ENCODE results near the gene SPON2. TPM values are rescaled to one million over a fixed set of nuclear protein-coding genes. Genes with fewer than 3 reads are reported as not detected.

SPON2 gene
- polyA plus RNA-seq, 3 donors from 2014 or later, result 603 to 1,685 (median 1,079) TPM

DNA sequence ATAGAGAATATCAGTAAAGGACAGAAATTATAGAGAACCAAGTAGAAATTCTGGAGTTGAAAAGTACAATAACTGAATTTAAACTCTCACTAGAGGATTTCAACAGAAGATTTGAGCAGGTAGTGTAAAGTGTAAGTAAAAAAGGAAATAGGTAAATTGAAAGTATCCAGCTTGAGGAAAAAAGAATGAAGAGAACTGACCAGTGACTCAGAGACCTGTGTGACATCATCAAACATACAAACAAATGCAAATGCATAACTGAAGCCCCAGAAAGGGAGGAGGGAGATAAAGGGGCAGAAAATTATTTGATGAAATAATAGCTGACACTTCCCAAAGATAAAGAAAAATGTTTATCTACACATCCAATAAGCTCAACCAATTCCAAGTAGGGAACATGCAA is 8.3 kb upstream of the SPON2 start:
- peaks cover 18 to 35% (median 29%) of the 10 kb centered on the region in 3 donors for H3K36me3 Mint-ChIP-seq
- H3K27me3 Mint-ChIP-seq (ENCODE audit: low read depth in 3 of 3), result peaks cover 14 to 19% (median 16%) of the 10 kb centered on the region in 3 donors
- peaks cover 7 to 24% (median 18%) of the 10 kb centered on the region in 6 donors for H3K9me3 Mint-ChIP-seq
- peak overlapping the region in 4 of 5 donors; percentile 16 to 61 (median 52) for H3K4me3 Mint-ChIP-seq
- peaks cover 92 to 97% of the 10 kb centered on the region in 2 donors for H3K4me1 Mint-ChIP-seq
- DNase-seq, result no peak
- peak overlapping the region in 4 of 6 donors; percentile 61 to 85 (median 66) for H3K27ac Mint-ChIP-seq

DNA sequence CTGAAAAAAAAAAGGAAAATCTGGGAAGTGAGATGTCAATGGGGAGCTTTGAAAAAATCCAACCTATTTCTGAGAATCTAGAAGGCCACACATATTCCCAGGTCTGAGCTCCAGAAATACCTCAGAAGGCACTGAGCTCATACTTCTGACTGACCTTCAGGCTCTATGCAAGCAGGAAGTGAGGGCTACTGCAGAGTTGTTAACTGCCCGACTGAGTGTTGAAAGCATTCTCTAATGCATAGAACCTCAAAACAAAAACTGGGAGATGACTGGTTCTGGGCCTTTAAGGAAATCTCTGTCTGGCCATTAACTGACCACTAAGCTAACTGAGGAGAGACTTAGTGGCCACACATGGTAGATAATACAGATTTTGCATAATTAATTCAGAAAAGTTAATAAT is 7.6 kb upstream of the SPON2 start:
- Mint-ChIP-seq H3K27me3 (ENCODE audit: low read depth in 3 of 3) (peaks cover 14 to 19% (median 16%) of the 10 kb centered on the region in 3 donors), H3K27ac (peak overlapping the region in 4 of 6 donors; percentile 38 to 85 (median 62)), H3K4me1 (peaks cover 93 to 94% of the 10 kb centered on the region in 2 donors), H3K4me3 (peak overlapping the region; percentile 33 to 69 (median 53)), H3K36me3 (peaks cover 18 to 35% (median 29%) of the 10 kb centered on the region in 3 donors), H3K9me3 (peaks cover 7 to 24% (median 18%) of the 10 kb centered on the region in 6 donors)
- no peak for DNase-seq

DNA sequence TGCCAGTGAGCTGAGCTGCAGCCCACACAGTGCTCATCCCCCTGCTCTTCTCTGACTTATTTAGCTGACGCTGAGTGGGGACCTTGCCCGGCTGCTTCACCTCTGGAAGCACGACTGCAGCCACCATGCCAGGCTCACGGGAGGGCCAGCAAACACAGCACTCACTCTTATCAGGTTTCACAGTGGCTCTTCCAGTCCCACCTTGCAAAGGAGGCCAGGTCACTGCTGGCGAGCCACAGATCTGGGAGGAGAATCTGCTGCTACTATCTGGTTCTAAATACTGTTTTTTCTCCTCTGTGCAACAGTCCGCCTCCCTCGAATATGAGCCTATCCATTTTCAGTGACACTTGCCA is 6.7 kb upstream of the SPON2 start:
- Mint-ChIP-seq H3K4me1 (peaks cover 90% of the 10 kb centered on the region in 2 donors), H3K27ac (peak overlapping the region; percentile 22 to 86 (median 83)), H3K9me3 (peaks cover 7 to 24% (median 18%) of the 10 kb centered on the region in 6 donors), H3K4me3 (peak overlapping the region; percentile 24 to 63 (median 58)), H3K36me3 (peaks cover 18 to 35% (median 29%) of the 10 kb centered on the region in 3 donors), H3K27me3 (ENCODE audit: low read depth in 3 of 3) (peaks cover 16 to 18% (median 16%) of the 10 kb centered on the region in 3 donors)
- no peak for DNase-seq

GRCh38 chr4:1178300-1179088 is 6.1 kb upstream of the SPON2 start:
- Mint-ChIP-seq H3K4me1 (peaks cover 90% of the 10 kb centered on the region in 2 donors), H3K27me3 (ENCODE audit: low read depth in 3 of 3) (peaks cover 18 to 22% (median 22%) of the 10 kb centered on the region in 3 donors), H3K36me3 (peaks cover 18 to 35% (median 29%) of the 10 kb centered on the region in 3 donors), H3K27ac (peak overlapping the region; percentile 55 to 86 (median 84)), H3K9me3 (peaks cover 7 to 24% (median 18%) of the 10 kb centered on the region in 6 donors), H3K4me3 (peak overlapping the region; percentile 45 to 63 (median 57))
- no peak for DNase-seq

- peak overlapping the region; percentile 79 to 96 (median 87) for H3K27ac Mint-ChIP-seq
- peak; percentile 95 to 97 (median 95) for DNase-seq
- H3K36me3 Mint-ChIP-seq, result peaks cover 18 to 32% (median 27%) of the 10 kb centered on the region in 3 donors
- H3K27me3 Mint-ChIP-seq (ENCODE audit: low read depth in 3 of 3), result peaks cover 22 to 30% (median 24%) of the 10 kb centered on the region in 3 donors
- H3K4me3 Mint-ChIP-seq, result peak overlapping the region; percentile 38 to 88 (median 78)
- H3K4me1 Mint-ChIP-seq, result peaks cover 86% of the 10 kb centered on the region in 2 donors
- H3K9me3 Mint-ChIP-seq, result peaks cover 7 to 24% (median 18%) of the 10 kb centered on the region in 6 donors
Measured at GRCh38 chr4:1177274-1178141, 5.1 kb upstream of the SPON2 start.

GRCh38 chr4:1176398-1177273 is 4.3 kb upstream of the SPON2 start:
- Mint-ChIP-seq H3K36me3 (peaks cover 18 to 23% (median 19%) of the 10 kb centered on the region in 3 donors), H3K4me3 (peak overlapping the region; percentile 38 to 88 (median 78)), H3K27ac (peak overlapping the region; percentile 79 to 96 (median 87)), H3K9me3 (peaks cover 7 to 19% (median 15%) of the 10 kb centered on the region in 6 donors), H3K4me1 (peaks cover 77 to 78% of the 10 kb centered on the region in 2 donors), H3K27me3 (ENCODE audit: low read depth in 3 of 3) (peaks cover 23 to 38% (median 33%) of the 10 kb centered on the region in 3 donors)
- no peak for DNase-seq

DNA sequence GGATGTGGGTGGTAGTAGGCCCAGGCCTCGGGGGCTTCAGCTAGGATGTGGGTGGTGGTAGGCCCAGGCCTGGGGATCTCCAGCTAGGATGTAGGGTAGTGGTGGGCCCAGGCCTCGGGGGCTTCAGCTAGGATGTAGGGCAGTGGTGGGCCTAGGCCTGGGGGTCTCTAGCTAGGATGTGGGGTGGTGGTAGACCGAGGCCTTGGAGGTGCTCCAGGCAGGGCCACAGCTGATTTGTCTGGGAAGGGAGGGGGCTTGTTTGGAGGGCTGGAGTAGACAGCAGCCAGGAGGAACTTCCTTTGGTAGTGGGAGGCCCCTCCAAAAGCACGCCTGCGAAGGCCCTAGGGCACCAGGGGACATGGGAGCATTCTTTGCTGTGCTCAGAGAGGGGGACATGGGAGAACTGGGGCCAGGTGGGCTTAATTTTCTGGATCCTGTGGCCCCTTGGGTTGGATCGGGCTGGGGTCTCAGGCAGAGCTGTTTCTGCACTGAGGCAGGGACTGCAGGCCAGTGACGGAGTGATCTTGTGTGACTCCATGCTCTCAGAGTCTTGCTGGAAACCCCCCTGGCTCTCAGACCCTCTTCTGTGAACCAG is 3.3 kb upstream of the SPON2 start:
- peak overlapping the region in 5 of 6 donors; percentile 85 to 96 (median 88) for H3K27ac Mint-ChIP-seq
- H3K36me3 Mint-ChIP-seq, result peaks cover 11 to 20% (median 17%) of the 10 kb centered on the region in 3 donors
- peak overlapping the region in 4 of 5 donors; percentile 24 to 85 (median 41) for H3K4me3 Mint-ChIP-seq
- H3K9me3 Mint-ChIP-seq, result peaks cover 5 to 13% (median 10%) of the 10 kb centered on the region in 6 donors
- H3K27me3 Mint-ChIP-seq (ENCODE audit: low read depth in 3 of 3), result peaks cover 29 to 44% (median 38%) of the 10 kb centered on the region in 3 donors
- H3K4me1 Mint-ChIP-seq, result peaks cover 69 to 71% of the 10 kb centered on the region in 2 donors
- DNase-seq, result no peak

GRCh38 chr4:1174941-1175634 is 2.7 kb upstream of the SPON2 start:
- peak overlapping the region in 1 of 5 donors; percentile 29 for H3K4me3 Mint-ChIP-seq
- peaks cover 2 to 6% (median 4%) of the 10 kb centered on the region in 6 donors for H3K9me3 Mint-ChIP-seq
- H3K36me3 Mint-ChIP-seq, result peaks cover 4 to 18% (median 15%) of the 10 kb centered on the region in 3 donors
- no peak for DNase-seq
- H3K27ac Mint-ChIP-seq, result peak overlapping the region; percentile 34 to 88 (median 70)
- peaks cover 66 to 69% of the 10 kb centered on the region in 2 donors for H3K4me1 Mint-ChIP-seq
- peaks cover 33 to 50% (median 42%) of the 10 kb centered on the region in 3 donors for H3K27me3 Mint-ChIP-seq (ENCODE audit: low read depth in 3 of 3)

DNA sequence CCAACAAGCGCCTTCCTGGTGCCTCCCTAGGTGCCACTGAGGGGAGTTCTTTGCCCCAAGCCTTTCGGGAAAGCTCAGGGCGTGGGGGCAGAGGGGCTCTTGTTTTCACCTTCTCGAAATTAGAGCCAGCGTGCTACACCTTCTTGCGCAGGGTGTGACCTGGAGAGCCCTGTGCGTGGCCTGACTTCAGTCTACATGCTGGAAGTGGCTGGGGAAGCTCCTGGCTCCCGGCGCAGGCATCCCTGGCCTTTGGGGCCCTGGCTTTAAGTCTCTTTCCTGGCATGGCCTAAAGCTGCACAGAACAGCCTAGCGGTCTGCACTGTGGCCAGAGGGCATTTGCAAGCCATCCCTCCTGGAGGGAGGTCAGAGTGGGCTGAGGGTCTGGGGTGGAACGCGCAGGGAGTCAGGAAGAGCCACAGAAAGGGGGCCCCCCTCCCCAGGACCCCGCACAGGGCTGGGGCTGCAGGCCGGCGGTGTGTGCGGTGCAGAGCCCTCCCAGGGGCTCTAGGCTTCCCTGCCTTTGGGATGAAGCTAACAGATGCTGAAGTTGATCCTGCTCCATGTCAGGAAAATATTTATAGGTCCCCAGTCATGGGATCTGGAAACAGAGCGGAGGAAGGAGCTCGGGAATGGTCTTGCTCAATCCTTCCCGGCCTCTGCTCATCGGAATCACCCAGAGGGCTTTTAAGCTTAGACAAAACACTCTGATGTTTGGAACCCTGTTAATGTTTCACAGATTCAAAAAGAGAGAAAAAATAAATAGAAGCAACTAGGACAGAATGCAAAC is 781 bp upstream of the SPON2 start:
- no peak for DNase-seq
- Mint-ChIP-seq H3K36me3 (peaks cover 0 to 25% (median 19%) of the 10 kb centered on the region in 3 donors), H3K4me3 (peak overlapping the region; percentile 81 to 92 (median 88)), H3K4me1 (peaks cover 64 to 69% of the 10 kb centered on the region in 2 donors), H3K27ac (peak overlapping the region; percentile 77 to 96 (median 88)), H3K9me3 (no peaks in the 10 kb centered on the region), H3K27me3 (ENCODE audit: low read depth in 3 of 3) (peaks cover 39 to 64% (median 44%) of the 10 kb centered on the region in 3 donors)

- Mint-ChIP-seq H3K9me3 (no peaks in the 10 kb centered on the region), H3K27me3 (ENCODE audit: low read depth in 3 of 3) (peaks cover 41 to 68% (median 46%) of the 10 kb centered on the region in 3 donors), H3K4me1 (peaks cover 65 to 69% of the 10 kb centered on the region in 2 donors), H3K27ac (peak overlapping the region; percentile 81 to 96 (median 95)), H3K36me3 (peaks cover 0 to 25% (median 23%) of the 10 kb centered on the region in 3 donors), H3K4me3 (peak overlapping the region; percentile 87 to 92 (median 88))
- DNase-seq, result peak; percentile 85 to 88 (median 87)
Measured at GRCh38 chr4:1171311-1172227, 814 bp downstream of the SPON2 start.

All from immature natural killer cell (primary cell).